Measurements from ENCODE around the gene DCLRE1C. TPM values are rescaled to one million over a fixed set of nuclear protein-coding genes. Genes with fewer than 3 reads are reported as not detected.
"Not testable (repeated sequence)": the region's sequence is repeated elsewhere in the genome, so short reads cannot be mapped to it uniquely, and the experiment has no call there.

DCLRE1C gene
- total RNA-seq, 2 donors from 2014 or later: 20.8 to 20.9 TPM

DNA sequence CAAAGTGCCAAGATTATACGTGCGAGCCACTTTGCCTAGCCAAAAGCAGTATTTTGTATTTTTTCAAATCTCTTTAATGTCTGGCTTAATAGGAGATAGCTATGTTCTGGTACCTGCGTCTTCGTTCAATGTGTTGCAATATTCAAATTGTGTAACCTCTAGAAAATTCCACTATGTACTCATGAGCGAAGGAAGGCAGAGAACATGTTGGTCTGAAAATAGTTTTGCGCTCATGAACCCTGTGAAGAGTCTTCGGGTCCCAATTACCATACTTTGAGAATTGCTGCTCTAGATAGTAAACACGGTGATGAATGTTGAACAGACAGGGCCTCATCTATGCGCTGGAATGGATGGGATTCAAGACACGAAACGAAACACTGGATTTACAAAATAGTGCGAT lies 78.0 kb downstream of the DCLRE1C start:
- ATAC-seq: no peak
- Mint-ChIP-seq H3K36me3 (peaks cover 0 to 15% of the 10 kb centered on the region in 2 donors), H3K27ac (no peak overlapping the region), H3K9me3 (no peaks in the 10 kb centered on the region)
- no peak for DNase-seq (ENCODE audit: low spot score in 2 of 2)

GRCh38 chr10:14873090-14873760 lies 80.7 kb downstream of the DCLRE1C start:
- Mint-ChIP-seq H3K36me3 (peaks cover 5 to 6% of the 10 kb centered on the region in 2 donors), H3K27ac (no peak overlapping the region), H3K9me3 (no peaks in the 10 kb centered on the region)
- no peak for DNase-seq (ENCODE audit: low spot score in 2 of 2)
- ATAC-seq: no peak

DNA sequence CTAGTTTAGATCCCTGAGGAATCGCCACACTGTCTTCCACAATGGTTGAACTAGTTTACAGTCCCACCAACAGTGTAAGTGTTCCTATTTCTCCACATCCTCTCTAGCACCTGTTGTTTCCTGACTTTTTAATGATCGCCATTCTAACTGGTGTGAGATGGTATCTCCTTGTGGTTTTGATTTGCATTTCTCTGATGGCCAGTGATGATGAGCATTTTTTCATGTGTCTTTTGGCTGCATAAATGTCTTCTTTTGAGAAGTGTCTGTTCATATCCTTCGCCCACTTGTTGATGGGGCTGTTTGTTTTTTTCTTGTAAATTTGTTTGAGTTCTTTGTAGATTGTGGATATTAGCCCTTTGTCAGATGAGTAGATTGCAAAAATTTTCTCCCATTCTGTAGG lies 89.0 kb downstream of the DCLRE1C start:
- H3K9me3 Mint-ChIP-seq; H3K36me3 Mint-ChIP-seq; ATAC-seq; DNase-seq (ENCODE audit: low spot score in 2 of 2); H3K27ac Mint-ChIP-seq: not testable (repeated sequence)

DNA sequence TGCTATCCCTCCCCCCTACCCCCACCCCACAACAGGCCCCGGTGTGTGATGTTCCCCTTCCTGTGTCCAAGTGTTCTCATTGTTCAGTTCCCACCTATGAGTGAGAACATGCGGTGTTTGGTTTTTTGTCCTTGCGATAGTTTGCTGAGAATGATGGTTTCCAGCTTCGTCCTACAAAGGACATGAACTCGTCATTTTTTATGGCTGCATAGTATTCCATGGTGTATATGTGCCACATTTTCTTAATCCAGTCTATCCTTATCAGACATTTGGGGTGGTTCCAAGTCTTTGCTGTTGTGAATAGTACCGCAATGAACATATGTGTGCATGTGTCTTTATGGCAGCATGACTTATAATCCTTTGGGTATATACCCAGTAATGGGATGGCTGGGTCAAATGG lies 89.4 kb downstream of the DCLRE1C start:
- DNase-seq (ENCODE audit: low spot score in 2 of 2); ATAC-seq; H3K9me3 Mint-ChIP-seq; H3K36me3 Mint-ChIP-seq: not testable (repeated sequence)
- peak overlapping the region in 1 of 2 donors; percentile 44 for H3K27ac Mint-ChIP-seq

GRCh38 chr10:14860791-14861190 lies 93.1 kb downstream of the DCLRE1C start:
- Mint-ChIP-seq H3K36me3 (peaks cover 0 to 9% of the 10 kb centered on the region in 2 donors), H3K9me3 (no peaks in the 10 kb centered on the region), H3K27ac (peak overlapping the region; percentile 17 to 69)
- DNase-seq (ENCODE audit: low spot score in 2 of 2): no peak
- ATAC-seq: no peak

- Mint-ChIP-seq H3K27ac (peak overlapping the region in 1 of 2 donors; percentile 17), H3K9me3 (no peaks in the 10 kb centered on the region), H3K36me3 (peaks cover 0 to 9% of the 10 kb centered on the region in 2 donors)
- no peak for ATAC-seq
- no peak for DNase-seq (ENCODE audit: low spot score in 2 of 2)
These were observed 94.1 kb downstream of the DCLRE1C start for GRCh38 chr10:14859775-14860174.

DNA sequence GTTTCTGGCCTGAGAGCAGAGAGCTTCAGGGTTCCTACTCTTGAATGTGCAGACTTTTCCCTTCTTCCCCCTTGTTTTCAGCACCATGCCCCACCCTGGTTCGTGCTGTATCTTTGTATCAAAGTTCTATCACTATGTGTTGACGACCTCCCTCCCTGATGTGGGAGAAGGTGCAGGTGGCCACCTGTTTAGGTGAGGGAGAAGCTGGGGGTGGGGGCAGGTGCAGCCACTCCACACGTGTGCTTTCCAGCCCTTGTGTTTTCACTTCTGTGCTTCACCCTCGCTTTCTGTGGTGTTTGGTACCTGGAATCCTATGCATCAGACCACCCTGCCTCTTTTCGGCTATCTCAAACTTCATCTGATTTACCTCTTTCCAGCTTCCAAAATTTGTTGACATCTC lies 94.9 kb downstream of the DCLRE1C start:
- ATAC-seq (no peak), DNase-seq (ENCODE audit: low spot score in 2 of 2) (no peak)
- peaks cover 0 to 9% of the 10 kb centered on the region in 2 donors for H3K36me3 Mint-ChIP-seq
- no peaks in the 10 kb centered on the region for H3K9me3 Mint-ChIP-seq
- H3K27ac Mint-ChIP-seq: peak overlapping the region in 1 of 2 donors; percentile 3

DNA sequence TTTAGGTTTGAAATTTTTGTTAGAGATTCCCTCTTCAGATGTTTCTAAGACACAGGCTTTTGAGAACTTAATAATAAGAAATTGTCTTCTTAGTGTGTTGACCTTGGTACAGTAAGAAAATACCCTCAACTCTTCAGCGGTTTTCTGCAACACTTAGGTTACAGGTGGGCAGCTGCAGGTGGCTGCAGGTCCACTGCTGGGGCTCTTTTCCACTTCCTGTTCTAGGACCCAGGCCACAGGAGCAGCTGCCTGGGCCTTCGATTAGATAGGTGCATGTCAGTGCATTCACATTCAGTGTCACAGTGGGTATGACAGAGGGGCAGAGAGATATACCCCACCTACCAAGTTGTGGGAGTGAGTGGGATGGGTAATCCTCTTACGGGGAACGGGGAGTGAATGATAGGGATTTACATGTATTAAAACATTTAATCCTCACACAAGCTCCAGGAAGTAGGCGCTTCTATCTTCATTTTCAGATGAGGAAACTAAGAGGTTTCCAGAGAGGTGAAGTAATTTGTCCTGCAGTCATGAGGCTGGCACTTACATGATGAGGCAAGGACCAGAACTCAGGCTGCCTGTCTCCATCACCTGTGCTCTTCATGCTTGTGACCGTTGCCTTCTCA lies 95.4 kb downstream of the DCLRE1C start:
- DNase-seq (ENCODE audit: low spot score in 2 of 2) (no peak), ATAC-seq (no peak)
- Mint-ChIP-seq H3K36me3 (peaks cover 0 to 9% of the 10 kb centered on the region in 2 donors), H3K27ac (no peak overlapping the region), H3K9me3 (no peaks in the 10 kb centered on the region)

- Mint-ChIP-seq H3K9me3 (no peaks in the 10 kb centered on the region), H3K36me3 (peaks cover 0 to 8% of the 10 kb centered on the region in 2 donors), H3K27ac (no peak overlapping the region)
- DNase-seq (ENCODE audit: low spot score in 2 of 2) (no peak), ATAC-seq (no peak)
These were observed 98.4 kb downstream of the DCLRE1C start for GRCh38 chr10:14855453-14855852.

DNA sequence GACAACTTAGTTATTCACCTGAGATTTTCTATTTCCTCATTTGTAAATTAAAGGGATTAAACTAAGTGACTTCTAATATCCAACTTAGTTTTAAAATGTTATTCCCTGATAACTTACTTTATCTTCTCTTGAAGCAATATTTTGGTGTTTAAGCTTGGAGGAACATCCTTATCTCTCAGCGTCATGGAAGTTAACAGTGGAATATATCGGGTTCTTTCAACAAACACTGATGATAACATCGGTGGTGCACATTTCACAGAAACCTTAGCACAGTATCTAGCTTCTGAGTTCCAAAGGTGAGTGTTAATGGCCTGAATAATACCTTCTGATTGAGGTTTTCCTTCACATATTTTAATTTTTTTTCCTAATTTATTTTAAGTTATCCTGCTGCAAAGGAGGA lies 101.7 kb downstream of the DCLRE1C start:
- ATAC-seq (no peak), DNase-seq (ENCODE audit: low spot score in 2 of 2) (no peak)
- peaks cover 0 to 9% of the 10 kb centered on the region in 2 donors for H3K36me3 Mint-ChIP-seq
- H3K9me3 Mint-ChIP-seq: no peaks in the 10 kb centered on the region
- H3K27ac Mint-ChIP-seq: no peak overlapping the region

Other genes starting within 250 kb of the DCLRE1C start
- gene FAM107B, start 179.2 kb downstream of the DCLRE1C start, total RNA-seq: 100 to 1,000 TPM; 108 to 188 TPM
- gene CDNF, start 116.1 kb downstream of the DCLRE1C start, total RNA-seq: 1 to 10 TPM; 1.0 to 3.8 TPM
- gene HSPA14, start 115.8 kb downstream of the DCLRE1C start, total RNA-seq: 10 to 100 TPM; 30.1 to 53.2 TPM
- gene MSANTD7, start 115.8 kb downstream of the DCLRE1C start, total RNA-seq: 10 to 100 TPM; 25.2 to 28.9 TPM
- gene SUV39H2, start 75.2 kb downstream of the DCLRE1C start, total RNA-seq: 10 to 100 TPM; 34.0 to 35.9 TPM
- under 1 TPM; 0.56 to 0.59 TPM for gene MEIG1, start 5.3 kb upstream of the DCLRE1C start, total RNA-seq
- gene OLAH, start 89.8 kb upstream of the DCLRE1C start, total RNA-seq: 1 to 10 TPM in 1 of 2 donors, under 1 TPM in 1; 0.87 to 1.7 TPM
- 1 to 10 TPM; 2.4 to 3.1 TPM for gene ACBD7, start 134.7 kb upstream of the DCLRE1C start, total RNA-seq
- 10 to 100 TPM; 15.5 to 17.5 TPM for gene RPP38, start 143.3 kb upstream of the DCLRE1C start, total RNA-seq
- gene NMT2, start 214.6 kb upstream of the DCLRE1C start, total RNA-seq: 10 to 100 TPM; 21.2 to 30.7 TPM